Endothelial cell of umbilical vein (primary cell): ENCODE data around the gene RPL18A. TPM values are rescaled to one million over a fixed set of nuclear protein-coding genes. Genes with fewer than 3 reads are reported as not detected.

Source experiments
- BruUV-seq: library from RNA; stranded (reverse); fragments of 400-500 nt; replicated peaks from 2 replicates; lab custom pipeline; 2021; lab: Mats Ljungman, UMichigan
- CTCF ChIA-PET: fragments of 300-600, 350-600 bp; sonication (Branson Sonifier 250); formaldehyde crosslinking; loops from one replicate; lab custom pipeline; 2021; ENCODE audit warnings: antibody characterized with exemption, inconsistent platforms; lab: Charles Lee
- POLR2A ChIA-PET: fragments of 300-600, 350-600 bp; sonication (Branson Sonifier 250); formaldehyde crosslinking; loops from one replicate; lab custom pipeline; 2021; ENCODE audit warnings: antibody characterized with exemption, inconsistent platforms; lab: Charles Lee
- DNase-seq: peaks from one replicate; pipeline ENCODE4 v3.0.0-alpha.2; 2011; ENCODE audit warnings: low read depth, low spot score
- FAIRE-seq: peaks from 2 replicates; lab custom pipeline; 2011; peaks lifted over from hg19 to GRCh38; lab: Jason Lieb, UNC
- H2AFZ ChIP-seq: 2 replicates; pipeline ENCODE4 v1.6.0; 2012; ENCODE audit warnings: low read depth, low read length, control low read depth, inconsistent platforms
- H3K27ac ChIP-seq: 2 replicates; pipeline ENCODE4 v1.5.1; 2011; ENCODE audit warnings: low read depth, mild to moderate bottlenecking, control low read depth, low read length, moderate library complexity; ENCODE audit not compliant: insufficient read depth
- H3K27me3 ChIP-seq, 2 experiments: 2 replicates each; pipeline versions ENCODE4 v1.6.0 to v1.6.1; 2011; ENCODE audit warnings: low read length in 2 of 2, mixed read lengths in 1 of 2; ENCODE audit not compliant: control insufficient read depth in 2 of 2, insufficient read depth in 2 of 2
- H3K36me3 ChIP-seq, 2 experiments: 2 replicates in 1 of 2; 3 replicates in 1 of 2; pipeline ENCODE4 v1.5.1; 2011; ENCODE audit warnings: low read length in 2 of 2, mild to moderate bottlenecking in 1 of 2, moderate library complexity in 1 of 2; ENCODE audit not compliant: control insufficient read depth in 2 of 2, insufficient read depth in 2 of 2; ENCODE audit errors: extremely low read depth in 1 of 2
- H3K4me1 ChIP-seq: 3 replicates; pipeline ENCODE4 v1.5.1; 2011; ENCODE audit warnings: mild to moderate bottlenecking, low read length; ENCODE audit not compliant: control insufficient read depth, insufficient read depth; ENCODE audit errors: extremely low read depth
- H3K4me2 ChIP-seq: 2 replicates; pipeline ENCODE4 v1.6.1; 2011; ENCODE audit warnings: low read length, control low read depth, mixed read lengths; ENCODE audit not compliant: insufficient read depth
- H3K4me3 ChIP-seq, 3 experiments: fragments of 200-600 bp in 1 of 3; sonication (generic), shearing (Covaris generic) in 1 of 3; replicated peaks in 1 of 3; 2 replicates each; pipeline ENCODE4 v1.5.1; 2011 to 2016; ENCODE audit warnings: control low read depth in 3 of 3, low read length in 3 of 3, mild to moderate bottlenecking in 2 of 3, inconsistent platforms in 1 of 3, low read depth in 1 of 3, moderate library complexity in 1 of 3; ENCODE audit not compliant: insufficient read depth in 1 of 3
- H3K79me2 ChIP-seq: 2 replicates; pipeline ENCODE4 v1.6.0; 2012; ENCODE audit warnings: low read length, inconsistent platforms; ENCODE audit not compliant: control insufficient read depth, insufficient read depth
- H3K9ac ChIP-seq: replicated peaks from 2 replicates; pipeline ENCODE3; 2011; ENCODE audit warnings: low read length, control low read depth; ENCODE audit not compliant: insufficient read depth; ENCODE audit errors: extremely low read depth
- H3K9me1 ChIP-seq: replicated peaks from 3 replicates; pipeline ENCODE4 v1.6.0; 2011; ENCODE audit warnings: mild to moderate bottlenecking, low read length; ENCODE audit not compliant: control insufficient read depth, insufficient read depth; ENCODE audit errors: extremely low read depth
- H3K9me3 ChIP-seq: replicated peaks from 2 replicates; pipeline ENCODE4 v1.5.1; 2012; ENCODE audit warnings: low read length, inconsistent platforms; ENCODE audit not compliant: control insufficient read depth, insufficient read depth
- H4K20me1 ChIP-seq: replicated peaks from 2 replicates; pipeline ENCODE3; 2011; ENCODE audit warnings: mild to moderate bottlenecking, low read length; ENCODE audit not compliant: control insufficient read depth, insufficient read depth; ENCODE audit errors: extremely low read depth
- EZH2 ChIP-seq: IDR thresholded peaks from 2 replicates; pipeline ENCODE4 v1.6.1; 2012; ENCODE audit warnings: borderline replicate concordance, low read depth, mild to moderate bottlenecking, moderate library complexity, low read length, inconsistent platforms; ENCODE audit not compliant: severe bottlenecking
- FOS ChIP-seq: IDR thresholded peaks from 2 replicates; pipeline ENCODE4 v1.6.1; 2011; ENCODE audit warnings: mild to moderate bottlenecking, low read length, moderate library complexity, borderline replicate concordance; ENCODE audit not compliant: insufficient read depth
- GATA2 ChIP-seq: IDR thresholded peaks from 2 replicates; pipeline ENCODE4 v1.7.0; 2011; ENCODE audit warnings: low read depth, mild to moderate bottlenecking, moderate library complexity, mixed read lengths, low read length; ENCODE audit not compliant: insufficient read length, insufficient read depth
- JUN ChIP-seq: IDR thresholded peaks from 2 replicates; pipeline ENCODE4 v1.6.1; 2011; ENCODE audit warnings: borderline replicate concordance, low read depth; ENCODE audit not compliant: insufficient read length, insufficient read depth
- MYC ChIP-seq: IDR thresholded peaks from one replicate; pipeline ENCODE4 v1.6.1; 2011; ENCODE audit warnings: mild to moderate bottlenecking, low read depth, low read length
- POLR2A ChIP-seq: IDR thresholded peaks from 2 replicates; pipeline ENCODE4 v1.6.1; 2012; ENCODE audit warnings: low read depth, mild to moderate bottlenecking, control low read depth, low read length
- POLR2AphosphoS5 ChIP-seq: IDR thresholded peaks from 2 replicates; pipeline ENCODE4 v1.6.1; 2012; ENCODE audit warnings: low read depth, mild to moderate bottlenecking, control low read depth, low read length, moderate library complexity; ENCODE audit not compliant: insufficient read depth
- dilution Hi-C: fragments of 300-500 bp; cut with MboI; formaldehyde crosslinking; loops from one replicate; pipeline ENCODE4 v1.15.0; 2019; ENCODE audit warnings: low sequenced_read_pairs; ENCODE audit not compliant: extremely low pct_ligation_motif_present
- intact Hi-C: fragments of 100-400 bp; cut with micrococcal nuclease; formaldehyde crosslinking; loops from one replicate; pipeline ENCODE4 v1.10.0; 2022
- polyA plus RNA-seq, 4 experiments: library from polyadenylated mRNA; depleted of rRNA in 3 of 4; stranded (reverse) in 3 of 4; unstranded in 1 of 4; fragments of >200 nt; gene quantifications; 2 replicates each; pipeline versions ENCODE4 v1.2.1 to v1.2.3, GENCODE V29; 2011 to 2012; ENCODE audit warnings: missing spikeins in 1 of 4
- total RNA-seq: library from RNA; stranded (reverse); gene quantifications from 2 replicates; pipeline ENCODE4 v1.2.3, GENCODE V29; 2021
- TF ChIP-seq, protein P1 (sequence below): IDR thresholded peaks from 2 replicates; pipeline ENCODE4 v1.6.1; 2011; ENCODE audit not compliant: insufficient read depth, insufficient read length
- TF ChIP-seq, protein P2 (sequence below), 2 donors: IDR thresholded peaks; 1 replicate in 1 of 2; 2 replicates in 1 of 2; pipeline ENCODE4 v1.5.1; 2011; ENCODE audit warnings: low read length in 2 of 2, mild to moderate bottlenecking in 2 of 2, moderate library complexity in 2 of 2, control low read depth in 1 of 2, inconsistent platforms in 1 of 2, low read depth in 1 of 2; ENCODE audit not compliant: insufficient read depth in 1 of 2; ENCODE audit errors: extremely low read depth in 1 of 2

The RPL18A gene
- total and polyA plus RNA-seq, 2 donors (not counting 3 experiments of a cell fraction or from before 2014, with no cell fraction given): 1,970 to 2,869 TPM

GRCh38 chr19:17846146-17846545 lies 13.6 kb upstream of the RPL18A start:
- Histone ChIP-seq H3K27me3 (no peaks in the 10 kb centered on the region), H3K9ac (no peak overlapping the region), H3K36me3 (no peaks in the 10 kb centered on the region), H3K9me1 (no peaks in the 10 kb centered on the region), H2AFZ (no peak overlapping the region), H4K20me1 (no peaks in the 10 kb centered on the region), H3K27ac (no peak overlapping the region), H3K4me2 (no peak overlapping the region), H3K4me3 (no peak overlapping the region), H3K4me1 (peaks cover 9% of the 10 kb centered on the region), H3K9me3 (no peaks in the 10 kb centered on the region), H3K79me2 (no peaks in the 10 kb centered on the region)
- BruUV-seq: no TSS peak
- POLR2A ChIA-PET: interaction anchor here (1.7 kb wide), 1 partner anchor 13 kb away, joined by 7 read pairs; the partner anchor contains the start of gene RPL18A
- TF ChIP-seq, protein P1, sequence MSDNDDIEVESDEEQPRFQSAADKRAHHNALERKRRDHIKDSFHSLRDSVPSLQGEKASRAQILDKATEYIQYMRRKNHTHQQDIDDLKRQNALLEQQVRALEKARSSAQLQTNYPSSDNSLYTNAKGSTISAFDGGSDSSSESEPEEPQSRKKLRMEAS: no peak
- TF ChIP-seq POLR2A: no peak
- no peak for TF ChIP-seq EZH2
- TF ChIP-seq FOS: no peak
- FAIRE-seq (no peak), DNase-seq (no peak)
- dilution Hi-C loops: no loop called here
- CTCF ChIA-PET: no interaction called here
- intact Hi-C loops: no loop called here

- Histone ChIP-seq H3K4me3 (peak within 1 kb of the TSS in 1 of 3 experiments; percentile 45), H3K9me1 (no peaks in the 10 kb centered on the region), H3K27me3 (no peaks in the 10 kb centered on the region), H3K4me1 (peaks cover under 1% of the 10 kb centered on the region), H3K36me3 (no peaks in the 10 kb centered on the region), H2AFZ (peak within 1 kb of the TSS; percentile 78), H3K4me2 (peak within 1 kb of the TSS; percentile 29), H3K27ac (no peak within 1 kb of the TSS), H3K9ac (no peak within 1 kb of the TSS), H3K79me2 (no peaks in the 10 kb centered on the region), H4K20me1 (no peaks in the 10 kb centered on the region), H3K9me3 (no peaks in the 10 kb centered on the region)
- FAIRE-seq: peak; percentile 79
- no peak for TF ChIP-seq GATA2
- TF ChIP-seq POLR2A: no peak
- TF ChIP-seq FOS: no peak
- TF ChIP-seq, protein P1: no peak
- no peak for TF ChIP-seq JUN
- TF ChIP-seq MYC: no peak
- TF ChIP-seq EZH2: no peak
- TF ChIP-seq, protein P2, sequence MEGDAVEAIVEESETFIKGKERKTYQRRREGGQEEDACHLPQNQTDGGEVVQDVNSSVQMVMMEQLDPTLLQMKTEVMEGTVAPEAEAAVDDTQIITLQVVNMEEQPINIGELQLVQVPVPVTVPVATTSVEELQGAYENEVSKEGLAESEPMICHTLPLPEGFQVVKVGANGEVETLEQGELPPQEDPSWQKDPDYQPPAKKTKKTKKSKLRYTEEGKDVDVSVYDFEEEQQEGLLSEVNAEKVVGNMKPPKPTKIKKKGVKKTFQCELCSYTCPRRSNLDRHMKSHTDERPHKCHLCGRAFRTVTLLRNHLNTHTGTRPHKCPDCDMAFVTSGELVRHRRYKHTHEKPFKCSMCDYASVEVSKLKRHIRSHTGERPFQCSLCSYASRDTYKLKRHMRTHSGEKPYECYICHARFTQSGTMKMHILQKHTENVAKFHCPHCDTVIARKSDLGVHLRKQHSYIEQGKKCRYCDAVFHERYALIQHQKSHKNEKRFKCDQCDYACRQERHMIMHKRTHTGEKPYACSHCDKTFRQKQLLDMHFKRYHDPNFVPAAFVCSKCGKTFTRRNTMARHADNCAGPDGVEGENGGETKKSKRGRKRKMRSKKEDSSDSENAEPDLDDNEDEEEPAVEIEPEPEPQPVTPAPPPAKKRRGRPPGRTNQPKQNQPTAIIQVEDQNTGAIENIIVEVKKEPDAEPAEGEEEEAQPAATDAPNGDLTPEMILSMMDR (IDR thresholded peaks at IDR 0.05; ENCODE audit: extremely low read depth in 1 of 2, insufficient read depth in 1 of 2, low read depth in 1 of 2, low read length in 2 of 2): no peak
- no peak for TF ChIP-seq POLR2AphosphoS5
- POLR2A ChIA-PET: interaction anchor here (0.7 kb wide), 2 partner anchors 12 to 569 kb away, joined by 4 to 7 read pairs; no protein-coding TSS in a partner anchor
- peak; percentile 70 for DNase-seq
- intact Hi-C loops (no loop called here), dilution Hi-C loops (no loop called here)
- BruUV-seq: no TSS peak
- CTCF ChIA-PET: interaction anchor here (1.0 to 1.9 kb wide), 3 partner anchors 8 to 17 kb away, joined by 3 to 13 read pairs (median 3); partner anchors contain the start of gene RPL18A
These were observed 12.0 kb upstream of the RPL18A start, which contains the start of gene JAK3 for GRCh38 chr19:17847538-17848366. JAK3 (minus strand) TSS chr19:17847982; CDS start chr19:17844417, 3,565 bp downstream.
